Measurements from ENCODE around the gene LST1. TPM values are rescaled to one million over a fixed set of nuclear protein-coding genes. Genes with fewer than 3 reads are reported as not detected.
"Not testable (repeated sequence)": the region's sequence is repeated elsewhere in the genome, so short reads cannot be mapped to it uniquely, and the experiment has no call there.

The LST1 gene
- total RNA-seq, 1 experiment from 2014 or later = not detected

- DNase-seq (ENCODE audit: low spot score) = no peak
- Histone ChIP-seq H3K36me3 (ENCODE audit: insufficient read depth, low read length, poor library complexity, severe bottlenecking) (no peaks in the 10 kb centered on the region), H3K27ac (ENCODE audit: low read depth, low read length, poor library complexity, severe bottlenecking) (no peak overlapping the region), H3K9me3 (ENCODE audit: low read depth, low read length, poor library complexity, severe bottlenecking) (no peaks in the 10 kb centered on the region), H3K4me3 (ENCODE audit: low read depth, low read length, poor library complexity, severe bottlenecking) (no peak overlapping the region), H3K27me3 (replicated peaks; ENCODE audit: insufficient read depth, low read depth, low read length, poor library complexity) (no peaks in the 10 kb centered on the region), H3K4me1 (ENCODE audit: insufficient read depth, low read length, poor library complexity, severe bottlenecking) (peaks cover 4% of the 10 kb centered on the region)
- ChIA-PET CTCF (interaction anchor here (1.2 kb wide), 1 partner anchor 12 kb away, joined by 6 read pairs; no protein-coding TSS in a partner anchor), POLR2A (ENCODE audit: low non-redundant PET) (no interaction called here)
- no peak for TF ChIP-seq EZH2 (IDR thresholded peaks at IDR 0.05; ENCODE audit: borderline replicate concordance, low read depth, low read length, poor library complexity, severe bottlenecking)
- BruUV-seq (replicated peaks) = no TSS peak
- intact Hi-C loops (cut with micrococcal nuclease; ENCODE audit: unreplicated experiment) = no loop called here
These were observed 663 bp downstream of the LST1 start for GRCh38 chr6:31586599-31587281.

GRCh38 chr6:31587791-31588777 lies 2.0 kb downstream of the LST1 start:
- no peak overlapping the region for H3K4me3 ChIP-seq (ENCODE audit: low read depth, low read length, poor library complexity, severe bottlenecking)
- ChIA-PET CTCF (no interaction called here), POLR2A (ENCODE audit: low non-redundant PET) (no interaction called here)
- no peaks in the 10 kb centered on the region for H3K27me3 ChIP-seq (replicated peaks; ENCODE audit: insufficient read depth, low read depth, low read length, poor library complexity)
- no peak for DNase-seq (ENCODE audit: low spot score)
- TF ChIP-seq EZH2 (IDR thresholded peaks at IDR 0.05; ENCODE audit: borderline replicate concordance, low read depth, low read length, poor library complexity, severe bottlenecking) (no peak), CTCF (conservative IDR thresholded peaks at IDR 0.05; ENCODE audit: low read depth, low read length) (no peak)
- no TSS peak for BruUV-seq (replicated peaks)
- intact Hi-C loops (cut with micrococcal nuclease; ENCODE audit: unreplicated experiment) = no loop called here
- H3K27ac ChIP-seq (ENCODE audit: low read depth, low read length, poor library complexity, severe bottlenecking) = no peak overlapping the region
- no peaks in the 10 kb centered on the region for H3K9me3 ChIP-seq (ENCODE audit: low read depth, low read length, poor library complexity, severe bottlenecking)
- H3K4me1 ChIP-seq (ENCODE audit: insufficient read depth, low read length, poor library complexity, severe bottlenecking) = peaks cover 4% of the 10 kb centered on the region
- no peaks in the 10 kb centered on the region for H3K36me3 ChIP-seq (ENCODE audit: insufficient read depth, low read length, poor library complexity, severe bottlenecking)

GRCh38 chr6:31588871-31589650 lies 3.0 kb downstream of the LST1 start:
- Histone ChIP-seq H3K4me1 (ENCODE audit: insufficient read depth, low read length, poor library complexity, severe bottlenecking) (peaks cover 4% of the 10 kb centered on the region), H3K4me3 (ENCODE audit: low read depth, low read length, poor library complexity, severe bottlenecking) (no peak overlapping the region), H3K27me3 (replicated peaks; ENCODE audit: insufficient read depth, low read depth, low read length, poor library complexity) (no peaks in the 10 kb centered on the region), H3K36me3 (ENCODE audit: insufficient read depth, low read length, poor library complexity, severe bottlenecking) (no peaks in the 10 kb centered on the region), H3K27ac (ENCODE audit: low read depth, low read length, poor library complexity, severe bottlenecking) (no peak overlapping the region), H3K9me3 (ENCODE audit: low read depth, low read length, poor library complexity, severe bottlenecking) (no peaks in the 10 kb centered on the region)
- intact Hi-C loops (cut with micrococcal nuclease; ENCODE audit: unreplicated experiment) = no loop called here
- POLR2A ChIA-PET (ENCODE audit: low non-redundant PET) = no interaction called here
- no peak for DNase-seq (ENCODE audit: low spot score)
- TF ChIP-seq EZH2 (IDR thresholded peaks at IDR 0.05; ENCODE audit: borderline replicate concordance, low read depth, low read length, poor library complexity, severe bottlenecking) (no peak), CTCF (conservative IDR thresholded peaks at IDR 0.05; ENCODE audit: low read depth, low read length) (no peak)
- no TSS peak for BruUV-seq (replicated peaks)
- CTCF ChIA-PET = no interaction called here

- DNase-seq (ENCODE audit: low spot score); POLR2A ChIA-PET (ENCODE audit: low non-redundant PET); BruUV-seq (replicated peaks); H3K4me3 ChIP-seq (ENCODE audit: low read depth, low read length, poor library complexity, severe bottlenecking); H3K36me3 ChIP-seq (ENCODE audit: insufficient read depth, low read length, poor library complexity, severe bottlenecking); intact Hi-C loops (cut with micrococcal nuclease; ENCODE audit: unreplicated experiment); H3K9me3 ChIP-seq (ENCODE audit: low read depth, low read length, poor library complexity, severe bottlenecking); CTCF ChIA-PET; H3K27ac ChIP-seq (ENCODE audit: low read depth, low read length, poor library complexity, severe bottlenecking); H3K27me3 ChIP-seq (replicated peaks; ENCODE audit: insufficient read depth, low read depth, low read length, poor library complexity); H3K4me1 ChIP-seq (ENCODE audit: insufficient read depth, low read length, poor library complexity, severe bottlenecking): not testable (repeated sequence)
These were observed 4.6 kb downstream of the LST1 start for GRCh38 chr6:31590691-31591090.

Measured in A673 (cell line).